HG03039 (cell line): ENCODE measurements around the gene SYNE1.

Experiments used
- ATAC-seq: cut with Tn5 transposase; IDR thresholded peaks from one replicate; pipeline ENCODE4 v1.9.1; 2021; ENCODE audit warnings: mild to moderate bottlenecking, moderate library complexity; ENCODE audit not compliant: unreplicated experiment

SYNE1 gene

DNA sequence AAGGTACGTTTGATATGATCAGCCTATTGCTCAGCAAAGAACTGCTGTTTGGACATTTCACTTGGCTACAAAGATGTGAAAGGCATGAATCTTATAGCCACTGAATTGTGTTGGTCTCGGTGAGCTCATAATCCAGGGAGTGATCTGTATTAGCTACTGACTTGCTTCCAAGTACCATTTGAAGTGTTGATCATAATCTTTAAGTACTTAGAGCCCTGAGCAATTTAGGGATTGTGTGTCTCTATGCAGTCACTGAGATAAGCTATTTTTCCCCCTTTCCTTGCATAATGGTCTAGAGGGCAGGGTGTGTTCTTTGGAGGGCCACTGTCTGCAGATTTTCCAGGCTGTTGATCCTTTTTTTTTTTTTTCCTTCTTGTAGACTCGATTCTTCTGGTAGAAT, 436.0 kb downstream of the SYNE1 start:
- no peak for ATAC-seq

DNA sequence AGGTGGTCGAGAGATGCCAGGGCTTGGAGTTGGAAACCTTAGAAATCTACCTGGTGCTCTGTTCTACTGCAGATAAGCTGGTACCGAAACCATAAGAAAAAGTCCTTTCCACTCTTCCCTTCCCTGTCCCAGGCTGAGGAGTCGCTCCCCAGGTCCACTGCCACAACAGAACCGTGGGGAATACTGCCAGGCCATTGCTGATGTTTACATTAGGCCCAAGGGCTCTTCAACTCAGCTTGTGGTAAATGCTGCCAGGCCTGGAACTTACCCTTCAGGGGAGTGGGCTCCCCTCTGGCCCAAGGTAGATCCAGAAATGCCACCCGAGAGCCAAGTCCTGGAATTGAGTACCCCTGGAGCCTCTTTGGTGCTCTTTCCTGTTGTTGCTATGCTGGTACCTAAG, 441.3 kb downstream of the SYNE1 start:
- ATAC-seq: no peak

DNA sequence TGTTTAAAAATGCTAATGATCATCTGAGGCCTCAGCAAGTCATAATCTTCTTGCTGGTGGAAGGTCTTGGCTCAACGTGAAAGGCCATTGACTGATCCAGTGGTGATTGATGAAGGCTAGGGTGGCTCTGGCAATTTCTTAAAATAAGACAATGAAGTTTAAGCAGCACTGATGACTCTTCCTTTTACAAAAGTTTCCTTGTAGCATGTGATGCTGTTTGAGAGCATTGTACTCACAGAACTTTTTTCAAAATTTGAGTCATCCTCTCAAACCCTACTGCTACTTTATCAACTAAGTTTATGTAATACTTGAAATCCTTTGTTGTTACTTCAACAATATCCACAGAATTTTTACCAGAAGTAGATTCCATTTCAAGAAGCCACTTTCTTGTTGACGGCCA, 447.4 kb downstream of the SYNE1 start:
- no peak for ATAC-seq

DNA sequence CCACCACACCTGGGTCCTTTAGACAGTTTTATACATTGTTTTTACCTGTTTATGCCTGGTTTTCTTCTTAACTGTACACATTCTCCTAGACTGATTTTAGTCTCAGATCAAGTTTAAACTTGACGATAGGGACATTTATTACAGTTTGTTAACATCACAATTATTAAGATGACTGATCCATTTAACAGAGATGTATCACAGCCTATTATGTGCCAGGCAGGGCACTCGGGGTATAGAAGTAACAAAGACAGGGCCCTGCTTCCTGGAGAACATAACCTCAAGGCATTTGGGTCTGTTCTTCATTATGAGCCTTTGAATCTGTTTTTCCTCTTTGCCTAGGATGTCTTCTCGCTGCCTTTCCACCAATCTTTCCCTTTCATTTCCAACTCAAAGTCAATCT, 449.2 kb downstream of the SYNE1 start:
- no peak for ATAC-seq

DNA sequence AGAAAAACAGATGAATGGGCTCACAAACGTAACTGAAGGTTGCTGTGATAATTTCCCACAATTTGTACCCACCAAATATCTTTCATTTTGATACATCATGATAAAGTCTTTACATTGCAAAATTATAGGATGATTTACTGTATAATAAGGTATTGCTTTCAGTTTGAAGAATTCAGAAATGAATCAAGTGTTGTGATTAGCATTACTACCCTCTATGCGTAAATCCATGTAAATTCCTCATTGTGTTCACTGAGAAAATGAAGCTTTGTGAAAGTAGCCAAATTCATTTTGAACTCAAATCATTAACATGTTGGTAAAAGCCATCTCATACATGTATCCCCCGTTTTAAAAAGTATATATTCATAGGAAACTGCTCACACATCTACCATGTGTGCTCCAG, 450.3 kb downstream of the SYNE1 start:
- ATAC-seq: no peak

DNA sequence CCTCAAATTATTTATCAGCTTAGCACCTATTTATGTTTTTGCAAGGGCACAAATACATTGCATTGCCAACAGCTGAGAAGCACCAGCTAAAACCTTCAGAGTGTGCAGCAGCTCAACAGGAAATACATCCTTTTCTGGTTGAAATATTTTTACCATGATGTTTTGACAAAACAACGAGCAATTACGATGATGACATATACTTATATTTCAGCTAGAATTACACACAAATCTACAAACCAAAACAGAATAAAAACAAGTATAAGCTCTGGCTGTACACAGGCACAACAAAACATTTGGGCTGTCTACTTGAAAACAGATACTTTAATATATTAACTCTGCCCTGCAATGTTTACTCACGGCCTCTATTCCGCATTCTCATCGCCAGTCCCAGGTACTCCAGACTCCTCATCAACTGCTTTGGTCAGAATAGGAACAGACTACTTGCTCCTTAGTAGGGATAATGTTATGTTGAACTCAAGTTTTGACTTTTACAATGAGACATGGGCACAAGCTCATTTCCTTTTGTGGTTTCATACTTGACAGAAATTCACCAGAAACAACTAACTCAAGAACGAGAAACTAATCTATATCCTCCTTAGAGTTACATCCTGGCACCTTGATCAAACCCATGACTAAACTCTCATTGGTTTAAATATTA, 452.1 kb downstream of the SYNE1 start:
- peak; percentile 52 for ATAC-seq

DNA sequence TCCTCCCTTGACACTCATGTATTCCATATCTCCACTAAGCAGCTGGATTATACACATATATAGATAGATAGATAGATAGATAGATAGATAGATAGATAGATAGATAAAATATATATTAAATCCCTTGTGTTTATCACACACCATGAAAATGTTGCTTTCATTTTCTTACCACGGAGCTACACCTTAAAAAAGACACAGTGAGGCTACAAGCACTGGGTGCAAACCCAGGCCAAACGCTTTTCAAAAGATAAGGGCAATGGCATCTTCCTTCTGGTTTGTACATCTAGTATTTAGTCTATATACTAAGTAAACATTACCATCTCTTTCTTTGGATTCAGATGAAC, 452.6 kb downstream of the SYNE1 start:
- peak; percentile 28 for ATAC-seq

DNA sequence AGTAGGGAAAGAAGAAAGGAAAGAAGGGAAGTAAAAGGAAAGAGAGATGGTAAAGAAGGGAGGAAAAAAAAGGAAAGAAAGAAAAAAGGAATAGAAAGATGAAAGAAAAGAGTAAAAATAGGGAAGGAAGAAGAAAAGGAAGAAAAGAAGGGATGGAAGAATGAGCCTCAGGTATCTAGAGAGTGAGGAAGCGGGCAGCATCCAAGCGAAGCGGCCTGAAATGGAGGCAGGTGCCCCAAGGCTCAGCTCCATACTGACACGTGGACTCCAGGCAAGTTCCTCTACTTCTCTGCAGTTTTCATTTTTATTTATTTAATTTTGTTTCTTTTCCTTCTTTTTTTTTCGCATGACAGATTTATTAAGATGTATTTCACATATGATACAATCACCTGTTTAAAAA, 456.6 kb downstream of the SYNE1 start:
- ATAC-seq: no peak

DNA sequence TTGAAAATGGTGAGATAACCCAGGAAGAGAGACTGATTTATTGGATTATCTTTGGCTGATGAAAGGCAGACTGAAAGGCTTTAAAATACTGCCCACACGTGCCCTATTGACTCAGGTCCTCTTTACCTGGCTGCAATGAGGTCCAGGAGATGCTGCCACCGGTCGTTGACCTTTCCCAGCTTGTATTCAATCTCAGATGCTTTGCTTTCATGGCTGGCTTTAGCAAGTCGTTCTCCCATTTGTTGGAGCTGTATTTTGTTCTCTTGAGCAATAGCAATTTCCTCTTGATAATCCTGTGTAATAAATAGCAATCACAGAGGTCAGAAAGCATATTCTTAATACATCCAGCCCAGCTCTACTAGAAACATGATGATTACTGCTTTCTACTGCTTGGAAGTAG, 460.9 kb downstream of the SYNE1 start:
- ATAC-seq: no peak

DNA sequence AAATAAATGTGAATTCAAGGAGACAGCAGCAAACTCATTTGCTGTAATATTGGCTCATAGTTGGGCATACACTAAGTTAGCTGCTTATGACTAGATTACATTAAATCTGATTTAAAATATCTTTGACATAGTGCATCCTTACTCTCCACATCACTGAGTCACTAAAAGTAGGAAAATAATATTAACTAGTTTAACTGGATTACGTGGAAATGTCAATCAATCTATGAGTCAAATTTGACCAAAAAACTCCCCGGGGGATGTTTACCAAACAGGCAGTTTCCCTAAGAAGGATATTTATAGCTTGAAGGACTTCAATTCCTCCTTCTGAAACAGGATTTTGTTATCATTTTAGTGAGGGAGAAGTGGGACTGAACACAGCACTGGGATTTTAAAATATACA, 463.2 kb downstream of the SYNE1 start:
- no peak for ATAC-seq

DNA sequence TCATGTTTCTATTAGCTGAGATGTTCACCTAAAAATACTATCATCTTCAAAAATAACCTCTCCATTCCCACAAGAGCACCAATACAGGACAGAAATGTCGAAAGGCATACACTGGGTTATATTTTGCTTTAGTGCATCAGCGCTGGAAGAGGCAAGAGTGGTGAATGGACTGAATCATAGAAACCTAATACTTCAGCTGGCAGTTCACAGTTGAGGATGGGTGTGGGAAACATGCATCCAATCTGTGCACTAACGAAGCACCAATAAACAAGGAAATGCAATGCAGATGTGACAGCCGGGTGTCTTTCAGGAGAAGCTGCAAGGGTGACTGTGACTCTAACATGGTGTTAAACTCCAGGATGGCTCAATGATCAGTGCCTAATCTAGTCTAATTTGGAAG, 463.8 kb downstream of the SYNE1 start:
- ATAC-seq: no peak

DNA sequence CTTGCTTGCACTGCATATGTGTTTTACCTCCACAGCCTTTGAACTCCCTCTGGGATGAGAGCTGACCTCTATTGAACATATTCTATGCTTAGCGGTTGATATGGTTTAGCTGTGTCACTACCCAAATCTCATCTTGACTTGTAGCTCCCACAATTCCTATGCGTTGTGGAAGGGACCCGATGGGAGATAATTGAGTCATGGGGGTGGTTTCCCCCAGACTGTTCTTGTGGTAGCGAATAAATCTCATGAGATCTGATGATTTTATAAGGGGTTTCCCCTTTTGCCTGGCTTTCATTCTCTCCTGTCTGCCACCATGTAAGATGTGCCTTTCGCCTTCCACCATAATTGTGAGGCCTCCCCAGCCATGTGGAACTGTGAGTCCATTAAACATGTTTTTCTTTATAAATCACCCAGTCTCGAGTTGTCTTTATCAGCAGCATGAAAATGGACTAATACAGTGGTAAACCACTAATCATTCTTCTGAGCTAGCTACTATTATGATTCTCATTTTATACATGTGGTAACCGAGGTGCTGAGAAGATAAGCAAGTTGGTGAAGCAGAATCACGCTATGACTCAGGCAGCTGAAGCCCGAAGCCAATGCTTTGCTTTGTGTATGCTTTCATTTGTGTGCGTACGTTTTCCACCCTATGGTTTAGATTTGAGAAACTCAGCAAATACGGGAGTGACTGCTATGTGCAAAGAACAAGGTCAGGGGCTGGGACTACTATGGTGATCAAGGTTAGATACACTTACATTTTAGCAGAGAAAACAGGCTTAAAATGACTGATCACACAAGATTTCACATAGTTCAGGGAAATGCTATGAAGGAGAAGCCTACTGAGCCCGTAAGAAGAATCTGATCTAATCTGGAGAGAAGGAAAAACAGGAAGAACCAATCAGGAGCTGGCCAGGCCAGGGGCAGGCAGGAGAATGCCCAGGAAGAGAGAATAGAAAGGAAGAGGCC, 466.2 kb downstream of the SYNE1 start:
- peak; percentile 89 for ATAC-seq

DNA sequence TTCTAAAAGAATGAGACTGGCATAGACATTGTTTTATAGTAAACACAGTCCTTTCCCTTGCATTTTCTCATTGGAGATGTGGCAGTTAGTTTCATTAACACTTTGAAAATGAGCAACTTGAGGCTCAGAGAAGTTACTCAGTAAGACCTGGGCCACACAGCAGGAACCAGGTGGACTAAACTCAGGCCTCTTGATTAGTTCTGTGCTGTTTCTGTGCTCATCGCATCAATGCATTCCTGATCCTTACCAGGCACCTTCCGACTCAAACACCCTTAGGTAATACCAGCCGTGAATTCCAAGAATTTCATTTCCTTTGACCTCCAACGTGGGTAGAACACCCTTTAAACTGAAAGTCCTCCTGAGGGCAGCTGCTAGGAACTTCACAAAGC, 466.9 kb downstream of the SYNE1 start:
- ATAC-seq: no peak

DNA sequence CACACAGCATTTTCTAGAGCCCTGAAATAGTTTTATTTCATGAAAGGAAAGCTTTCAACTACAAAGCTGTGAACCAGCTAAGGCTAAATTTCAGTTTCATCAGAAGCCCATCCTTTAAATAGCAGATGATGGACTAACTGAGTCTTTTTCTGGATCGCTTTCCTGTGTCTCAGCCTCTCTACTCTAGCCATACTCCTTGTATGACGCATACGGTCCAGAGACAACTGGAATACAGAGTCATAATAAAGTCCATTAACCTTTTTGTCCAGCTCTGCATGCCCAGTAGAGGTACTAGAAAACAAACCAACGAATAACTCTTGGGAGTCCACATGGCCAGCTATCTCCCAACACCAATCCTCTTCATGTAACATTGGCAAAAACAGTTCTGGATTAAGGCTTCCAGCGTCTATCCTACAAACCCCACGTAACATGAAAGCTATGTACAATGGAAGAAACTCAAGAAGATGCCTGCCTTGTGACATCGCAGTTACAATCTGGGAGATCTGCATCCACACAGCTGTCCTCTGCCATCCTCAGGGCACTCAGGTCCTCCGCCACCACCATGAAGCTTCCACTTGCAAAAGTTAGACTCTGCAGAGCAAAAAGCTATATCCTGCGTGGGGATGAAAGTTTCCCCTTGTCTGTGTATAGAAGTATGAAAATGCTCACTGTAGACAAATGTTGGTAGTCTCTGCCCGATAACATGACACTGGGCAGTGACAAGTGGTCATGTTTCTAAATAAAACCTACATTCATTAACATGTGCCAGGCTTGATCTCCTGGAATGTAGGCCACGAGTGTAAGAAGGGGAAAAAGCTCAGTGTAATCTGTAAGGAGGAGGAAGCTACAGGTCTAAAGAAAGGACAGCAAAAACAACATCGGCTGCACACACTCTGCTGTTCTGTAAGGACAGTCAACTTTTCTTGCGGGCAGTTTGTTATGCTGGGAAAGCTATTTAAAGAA, 469.2 kb downstream of the SYNE1 start:
- no peak for ATAC-seq

DNA sequence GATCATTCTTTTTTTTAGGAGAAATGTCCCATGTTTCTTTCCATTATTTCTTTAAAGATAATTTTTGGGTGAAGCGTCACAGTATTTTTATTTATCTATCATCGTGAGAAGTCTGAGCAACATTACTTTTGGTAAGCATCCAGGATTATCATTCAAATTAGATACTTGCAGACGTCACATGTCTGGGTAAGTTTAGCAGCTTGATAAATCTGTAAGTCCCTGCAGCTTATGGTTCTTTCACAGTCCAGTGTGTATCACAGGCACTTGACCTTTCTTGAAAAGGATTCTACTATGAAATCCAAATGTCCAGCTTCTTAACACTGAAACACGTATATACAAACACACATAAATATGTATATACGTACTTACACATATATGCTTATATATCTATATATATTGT, 470.3 kb downstream of the SYNE1 start:
- no peak for ATAC-seq

DNA sequence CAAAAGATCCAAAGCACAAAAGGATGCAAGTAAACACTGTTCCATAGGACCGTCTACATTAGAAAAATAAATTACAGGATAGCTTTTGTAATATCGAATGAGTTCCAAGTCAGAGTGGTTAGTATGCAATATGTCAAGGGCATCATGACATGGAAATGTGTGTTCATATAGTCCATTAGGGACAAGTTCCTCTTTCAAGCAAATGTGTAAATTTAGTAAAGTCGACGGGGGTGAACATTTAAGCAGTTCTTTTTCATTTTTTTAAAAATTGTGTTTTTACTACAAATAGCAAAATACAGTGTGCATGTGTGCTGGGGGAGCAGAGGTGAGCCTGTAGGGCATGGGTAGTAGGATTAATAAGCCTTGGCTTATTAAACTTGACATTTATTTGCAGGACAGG, 470.7 kb downstream of the SYNE1 start:
- no peak for ATAC-seq

DNA sequence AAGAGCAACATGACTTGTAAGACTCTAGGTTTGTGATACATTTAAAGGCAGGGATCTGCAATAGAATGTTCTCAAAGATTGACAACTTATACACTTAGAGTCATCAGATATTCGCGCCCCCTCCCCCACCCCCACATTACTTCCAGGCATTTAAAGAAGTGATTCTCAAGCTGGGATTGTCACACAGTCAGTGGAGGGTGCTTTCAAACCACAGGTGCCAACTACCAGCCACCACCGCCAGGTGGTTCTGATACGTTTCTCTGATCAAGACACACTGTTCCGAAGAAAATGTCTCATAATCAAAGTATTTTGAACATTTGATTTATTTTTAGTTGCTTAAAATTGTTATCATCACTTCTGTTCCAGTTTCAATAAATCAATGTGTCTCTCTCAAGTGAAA, 472.2 kb downstream of the SYNE1 start:
- ATAC-seq: no peak

DNA sequence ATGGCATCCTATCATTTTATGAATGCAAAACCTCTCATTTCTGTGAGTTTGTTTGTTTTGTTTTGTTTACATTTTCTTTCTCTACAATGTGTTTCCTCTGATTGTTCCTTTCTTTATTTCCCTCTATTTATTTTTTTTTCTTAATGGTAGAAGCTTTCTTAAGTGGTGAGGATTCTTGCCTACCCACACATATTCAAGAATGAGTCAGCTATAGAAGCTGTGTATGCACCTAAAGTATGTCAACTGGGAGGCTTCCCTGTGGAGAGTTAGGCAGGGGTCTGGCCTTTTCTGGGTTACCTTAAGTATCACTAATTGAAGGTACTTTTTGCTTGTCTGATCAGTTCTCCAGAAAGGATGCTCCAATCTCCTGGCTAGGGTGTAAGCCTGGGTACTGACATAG, 475.7 kb downstream of the SYNE1 start:
- peak; percentile 51 for ATAC-seq

DNA sequence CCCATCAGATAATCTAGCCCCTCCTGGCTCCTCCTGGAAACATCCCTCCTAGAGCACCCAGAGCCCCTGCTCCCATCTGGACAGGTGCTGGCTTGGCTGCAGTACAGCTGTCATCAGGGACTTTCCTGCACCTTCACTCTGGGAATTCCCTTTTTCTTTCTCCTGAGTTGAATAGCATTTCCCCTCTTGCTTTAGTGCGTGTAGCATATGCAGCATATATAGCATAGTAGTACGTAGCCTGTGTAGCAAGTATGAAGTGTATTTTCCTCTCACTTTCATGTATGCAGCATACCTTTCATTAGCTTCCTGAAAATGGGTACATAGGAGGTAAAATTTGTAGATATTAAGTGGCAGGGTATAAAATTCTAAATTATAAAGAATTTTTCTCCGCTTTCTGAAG, 476.8 kb downstream of the SYNE1 start:
- peak; percentile 99 for ATAC-seq

DNA sequence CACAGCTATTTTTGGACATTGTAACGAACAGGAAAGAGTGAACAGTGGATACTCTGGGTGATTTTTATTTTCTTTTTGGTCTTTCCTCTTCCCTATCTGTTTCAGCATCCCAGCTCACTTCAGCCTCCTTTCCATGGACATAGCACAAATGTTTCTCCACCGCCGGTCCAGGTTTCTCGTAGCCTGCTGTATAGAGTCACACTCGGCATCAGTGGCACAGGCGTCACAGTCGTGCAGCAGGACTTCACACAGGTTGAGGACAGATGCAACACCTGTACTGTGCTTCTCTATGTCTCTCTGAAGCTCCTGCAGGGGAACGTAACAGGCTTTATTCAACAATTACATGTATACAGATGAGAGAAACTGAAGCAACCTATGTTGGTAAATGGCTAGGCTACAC, 481.4 kb downstream of the SYNE1 start:
- ATAC-seq: no peak

DNA sequence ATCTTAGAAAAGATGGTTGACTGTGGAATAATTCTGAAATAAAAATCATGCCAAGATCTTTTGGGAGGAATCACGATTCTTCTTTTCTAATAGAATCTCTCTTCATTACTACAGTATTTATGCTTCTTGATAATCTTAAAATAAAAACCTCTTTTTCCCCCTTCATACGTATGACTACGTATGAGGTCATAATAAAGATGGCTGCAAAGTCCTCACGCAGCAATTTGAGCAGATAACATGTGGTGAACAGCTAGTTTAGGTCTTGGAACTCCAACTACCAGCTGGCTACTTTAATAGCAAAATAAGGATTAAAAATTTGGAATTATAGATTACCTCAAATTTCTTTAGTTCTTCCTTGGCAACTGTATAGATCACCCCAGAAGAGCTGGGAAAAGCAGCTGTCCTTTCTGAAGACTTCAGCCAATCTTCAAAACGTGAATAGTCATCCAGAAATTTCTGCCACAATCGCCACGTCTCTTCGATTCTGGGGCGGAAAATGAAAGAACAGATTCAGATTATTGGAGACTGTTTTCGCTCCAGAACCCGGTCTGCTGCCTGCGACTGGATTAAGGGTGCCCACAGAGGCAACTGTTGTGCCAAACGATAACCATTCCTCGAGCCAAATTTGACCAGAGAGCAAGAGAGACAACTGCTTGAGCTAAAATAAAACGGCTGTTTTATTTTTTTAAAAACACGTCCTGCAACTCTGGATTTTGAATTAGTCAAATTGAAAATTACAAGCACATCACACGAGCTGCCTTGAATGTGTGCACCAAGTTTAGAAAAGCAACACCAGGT, 482.4 kb downstream of the SYNE1 start:
- ATAC-seq: no peak
